ENCODE measurements around the gene ANKIB1.

DNA sequence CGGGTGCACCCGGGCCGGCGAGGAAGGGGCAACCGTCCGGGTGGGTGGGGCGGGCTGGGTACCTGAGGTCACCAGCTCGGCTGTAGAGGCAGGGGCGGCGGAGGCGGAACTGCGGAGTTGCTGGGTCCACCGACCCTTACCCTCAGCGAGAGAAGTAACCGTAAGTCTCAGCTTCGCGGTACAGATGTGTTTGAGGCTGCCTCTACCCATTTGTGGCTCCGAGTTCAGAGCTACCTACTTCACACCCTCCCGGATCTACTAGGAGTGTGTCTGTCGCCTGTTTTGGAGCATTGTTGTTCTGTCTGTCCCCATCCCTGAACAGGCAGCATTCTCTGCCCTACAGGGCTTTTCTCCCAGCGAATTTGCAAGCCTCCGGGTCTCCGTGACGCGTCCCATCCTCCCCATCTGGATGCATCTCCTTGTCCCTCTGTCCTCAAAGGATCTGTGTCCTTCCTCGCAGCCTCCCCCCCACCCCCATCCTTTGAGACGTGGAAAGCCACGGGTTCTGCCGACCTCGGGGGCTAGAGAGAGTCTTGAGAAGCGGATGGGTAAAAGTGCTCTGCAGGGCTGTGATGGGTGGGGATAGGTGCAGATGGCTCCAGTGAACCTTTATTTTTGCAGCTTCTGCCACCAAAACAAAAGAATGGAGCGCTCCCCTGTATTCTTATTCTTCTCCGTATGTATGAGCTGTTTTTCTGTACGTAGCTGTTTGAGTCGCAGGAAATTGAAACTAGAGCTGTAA is 757 bp downstream of the ANKIB1 start:
- TF ChIP-seq CTCF (optimal IDR thresholded peaks at IDR 0.05 in 1 of 3, IDR thresholded peaks at IDR 0.05 in 1 of 3, conservative IDR thresholded peaks at IDR 0.05 in 1 of 3; ENCODE audit: extremely low read depth in 1 of 3, insufficient read depth in 2 of 3, low read length in 3 of 3) (no peak), EZH2 (IDR thresholded peaks at IDR 0.05; ENCODE audit: low read length) (no peak)
